Nephron progenitor cell (in vitro differentiated cells): ENCODE results near the gene POU6F2.

Experiments
- DNase-seq: peaks from one replicate; pipeline ENCODE4 v3.0.0; 2021
- H3K27ac Mint-ChIP-seq: 2 replicates; pipeline ENCODE4 v1.8.0; 2021; ENCODE audit warnings: mild to moderate bottlenecking, moderate library complexity, mixed read lengths
- H3K27me3 Mint-ChIP-seq: 2 replicates; pipeline ENCODE4 v1.8.0; 2021; ENCODE audit warnings: mild to moderate bottlenecking, low read depth, mixed read lengths; ENCODE audit not compliant: poor library complexity
- H3K36me3 Mint-ChIP-seq: 2 replicates; pipeline ENCODE4 v1.8.0; 2021; ENCODE audit warnings: low read depth, mixed read lengths
- H3K4me1 Mint-ChIP-seq: 2 replicates; pipeline ENCODE4 v1.8.0; 2021; ENCODE audit warnings: mixed read lengths
- H3K4me3 Mint-ChIP-seq: 2 replicates; pipeline ENCODE4 v1.8.0; 2021; ENCODE audit warnings: mild to moderate bottlenecking, moderate library complexity, mixed read lengths
- H3K9me3 Mint-ChIP-seq: 2 replicates; pipeline ENCODE4 v1.8.0; 2021; ENCODE audit warnings: mild to moderate bottlenecking, moderate library complexity, mixed read lengths
- TF ChIP-seq, protein P1 (sequence below): fragments of 200-600 bp; sonication (generic); IDR thresholded peaks from 2 replicates; pipeline ENCODE4 v1.5.0; 2021; ENCODE audit warnings: antibody characterized with exemption

Gene POU6F2

DNA sequence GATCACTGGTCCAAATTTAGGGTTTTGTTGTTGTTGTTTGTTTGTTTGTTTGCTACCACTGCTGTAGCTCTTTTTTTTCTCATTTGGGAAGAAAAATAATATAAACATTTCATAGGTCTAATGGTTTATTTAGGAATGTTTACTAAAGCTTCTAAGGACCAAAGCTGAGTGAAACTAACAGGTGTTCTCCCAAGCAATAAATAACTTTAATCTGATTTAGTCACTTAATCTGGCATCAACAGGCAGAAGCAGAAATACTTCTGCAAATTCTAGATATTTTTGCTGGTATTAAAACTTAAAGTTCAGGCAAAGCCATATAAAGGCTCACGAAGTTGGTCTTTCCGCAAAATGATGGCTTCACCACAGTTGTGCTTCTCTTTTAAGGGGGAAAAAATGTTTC, 444.0 kb downstream of the POU6F2 start:
- Mint-ChIP-seq H3K9me3 (no peaks in the 10 kb centered on the region), H3K27ac (no peak overlapping the region), H3K27me3 (peaks cover 5% of the 10 kb centered on the region), H3K4me1 (no peaks in the 10 kb centered on the region), H3K4me3 (no peak overlapping the region), H3K36me3 (no peaks in the 10 kb centered on the region)
- no peak for DNase-seq
- TF ChIP-seq, protein P1, sequence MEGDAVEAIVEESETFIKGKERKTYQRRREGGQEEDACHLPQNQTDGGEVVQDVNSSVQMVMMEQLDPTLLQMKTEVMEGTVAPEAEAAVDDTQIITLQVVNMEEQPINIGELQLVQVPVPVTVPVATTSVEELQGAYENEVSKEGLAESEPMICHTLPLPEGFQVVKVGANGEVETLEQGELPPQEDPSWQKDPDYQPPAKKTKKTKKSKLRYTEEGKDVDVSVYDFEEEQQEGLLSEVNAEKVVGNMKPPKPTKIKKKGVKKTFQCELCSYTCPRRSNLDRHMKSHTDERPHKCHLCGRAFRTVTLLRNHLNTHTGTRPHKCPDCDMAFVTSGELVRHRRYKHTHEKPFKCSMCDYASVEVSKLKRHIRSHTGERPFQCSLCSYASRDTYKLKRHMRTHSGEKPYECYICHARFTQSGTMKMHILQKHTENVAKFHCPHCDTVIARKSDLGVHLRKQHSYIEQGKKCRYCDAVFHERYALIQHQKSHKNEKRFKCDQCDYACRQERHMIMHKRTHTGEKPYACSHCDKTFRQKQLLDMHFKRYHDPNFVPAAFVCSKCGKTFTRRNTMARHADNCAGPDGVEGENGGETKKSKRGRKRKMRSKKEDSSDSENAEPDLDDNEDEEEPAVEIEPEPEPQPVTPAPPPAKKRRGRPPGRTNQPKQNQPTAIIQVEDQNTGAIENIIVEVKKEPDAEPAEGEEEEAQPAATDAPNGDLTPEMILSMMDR: no peak

DNA sequence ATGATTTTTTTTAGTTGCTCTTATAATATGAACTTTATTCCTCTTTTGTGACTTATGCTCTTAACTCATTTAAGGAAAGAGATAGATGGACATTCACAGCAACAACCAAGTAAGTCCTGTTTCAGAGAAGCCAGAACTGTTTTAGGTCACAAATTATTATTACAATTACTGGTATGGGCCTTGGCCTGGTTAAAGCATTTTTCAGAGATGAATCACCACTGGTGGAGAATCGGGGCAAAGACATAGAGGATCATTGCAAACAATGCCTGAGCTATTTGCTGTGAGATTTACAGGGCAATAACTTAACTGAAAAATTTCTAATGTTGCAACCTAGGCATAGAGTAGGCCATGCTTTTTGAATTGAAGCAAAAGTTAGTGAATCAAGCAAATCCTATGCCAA, 450.5 kb downstream of the POU6F2 start:
- H3K27ac Mint-ChIP-seq: no peak overlapping the region
- no peaks in the 10 kb centered on the region for H3K36me3 Mint-ChIP-seq
- H3K4me1 Mint-ChIP-seq: peaks cover 28% of the 10 kb centered on the region
- TF ChIP-seq, protein P1: no peak
- no peaks in the 10 kb centered on the region for H3K9me3 Mint-ChIP-seq
- no peak overlapping the region for H3K4me3 Mint-ChIP-seq
- peaks cover 5% of the 10 kb centered on the region for H3K27me3 Mint-ChIP-seq
- DNase-seq: no peak

DNA sequence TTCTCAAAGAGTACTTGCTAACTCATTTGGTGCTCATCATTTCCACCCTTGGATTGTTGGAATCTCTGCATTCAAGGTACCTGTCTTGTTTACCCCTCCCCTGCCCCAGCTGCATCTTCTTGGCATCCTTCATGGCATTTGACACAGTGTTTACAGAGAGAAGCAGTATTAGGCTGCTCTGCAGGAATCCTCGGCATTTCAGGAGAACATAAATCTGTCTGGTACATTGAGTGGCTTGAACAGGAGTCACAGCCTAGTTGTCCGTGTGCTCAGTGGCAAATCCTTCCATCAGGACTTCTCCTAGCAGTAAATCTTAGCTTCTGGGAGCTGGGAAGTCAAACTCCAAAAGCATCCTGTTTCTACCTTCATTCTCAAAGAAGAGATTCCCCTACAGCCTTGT, 451.7 kb downstream of the POU6F2 start:
- TF ChIP-seq, protein P1: no peak
- Mint-ChIP-seq H3K27me3 (peaks cover 5% of the 10 kb centered on the region), H3K36me3 (peaks cover 6% of the 10 kb centered on the region), H3K27ac (no peak overlapping the region), H3K4me3 (no peak overlapping the region), H3K4me1 (peaks cover 28% of the 10 kb centered on the region), H3K9me3 (peaks cover 3% of the 10 kb centered on the region)
- no peak for DNase-seq

DNA sequence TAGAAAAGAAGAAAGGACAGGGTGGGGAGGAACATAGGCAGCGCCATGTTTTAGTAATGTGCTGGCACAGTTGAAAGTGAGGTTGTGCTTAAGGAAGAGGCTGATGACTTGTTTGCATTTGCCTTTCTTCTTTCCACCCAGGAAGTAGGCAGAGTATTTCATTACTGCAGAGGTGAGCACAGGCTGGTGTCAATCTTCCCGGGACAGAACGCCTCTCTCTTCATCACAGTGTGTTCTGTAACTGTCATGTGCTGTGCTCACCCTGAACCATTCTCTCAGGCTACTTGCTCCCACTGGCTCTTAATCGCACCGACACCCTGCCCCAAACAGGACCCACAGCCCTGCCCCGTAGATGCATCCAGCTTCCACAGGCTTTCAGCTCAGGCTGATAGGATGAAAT, 452.7 kb downstream of the POU6F2 start:
- H3K4me1 Mint-ChIP-seq: peaks cover 28% of the 10 kb centered on the region
- H3K36me3 Mint-ChIP-seq: peaks cover 15% of the 10 kb centered on the region
- no peak overlapping the region for H3K27ac Mint-ChIP-seq
- peaks cover 10% of the 10 kb centered on the region for H3K9me3 Mint-ChIP-seq
- TF ChIP-seq, protein P1: no peak
- H3K4me3 Mint-ChIP-seq: no peak overlapping the region
- H3K27me3 Mint-ChIP-seq: peaks cover 7% of the 10 kb centered on the region
- no peak for DNase-seq

DNA sequence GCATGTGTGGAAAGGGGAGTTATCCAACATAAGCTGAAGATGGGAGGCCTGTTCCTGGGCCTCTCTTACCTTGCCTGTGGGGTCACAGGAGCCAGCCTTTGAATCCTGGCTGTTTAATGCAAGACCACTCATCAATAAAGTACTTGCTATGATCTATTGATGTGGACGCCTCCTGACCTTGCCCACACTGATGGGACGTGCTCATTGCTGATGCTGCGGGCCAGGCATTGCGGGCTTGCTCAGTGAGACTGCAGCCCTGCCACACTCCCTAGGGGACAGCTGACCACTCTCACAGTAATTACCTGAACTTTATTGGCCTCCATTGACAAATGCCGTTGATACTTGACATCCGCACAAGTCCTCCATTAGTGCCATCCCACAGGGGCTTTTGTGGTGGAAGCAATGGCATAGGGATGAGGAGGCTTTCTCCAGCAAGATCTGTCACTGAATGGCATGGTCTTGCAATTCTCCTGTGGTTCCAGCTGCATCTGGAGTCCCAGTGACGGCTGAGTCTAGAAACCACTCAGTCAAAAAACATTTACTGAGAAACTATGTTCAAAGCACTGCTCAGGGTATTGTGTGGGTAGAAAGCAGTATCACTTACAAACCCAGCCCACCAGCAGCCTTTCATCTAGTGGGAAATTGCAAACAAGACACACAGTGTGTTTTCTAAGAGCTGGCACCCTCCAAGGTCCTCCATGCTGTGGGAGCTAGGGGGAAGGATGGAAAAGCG, 453.4 kb downstream of the POU6F2 start:
- Mint-ChIP-seq H3K27ac (peak overlapping the region; percentile 32), H3K27me3 (peaks cover 3% of the 10 kb centered on the region), H3K4me3 (no peak overlapping the region), H3K36me3 (peaks cover 18% of the 10 kb centered on the region), H3K9me3 (peaks cover 16% of the 10 kb centered on the region), H3K4me1 (peaks cover 28% of the 10 kb centered on the region)
- no peak for DNase-seq
- TF ChIP-seq, protein P1: no peak

DNA sequence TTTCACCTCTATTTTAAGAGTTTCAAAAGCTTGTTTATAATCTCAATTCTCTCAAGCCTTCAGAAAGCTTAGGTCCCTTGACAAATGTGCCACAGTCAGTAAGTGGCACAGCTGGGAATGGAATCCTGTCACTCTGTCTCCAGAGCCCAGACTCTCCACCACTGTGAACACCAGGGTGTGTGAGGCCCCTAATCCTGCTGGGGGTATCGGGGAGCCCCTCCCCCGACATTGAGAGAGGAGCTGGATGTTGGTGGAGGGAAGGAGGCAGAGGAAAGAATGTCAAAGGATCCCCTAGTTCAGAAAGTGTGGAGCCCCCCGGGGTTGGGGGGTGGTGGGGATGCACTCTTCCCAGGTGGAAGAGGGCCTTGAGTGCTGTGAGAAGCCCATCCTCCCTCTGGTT, 454.7 kb downstream of the POU6F2 start:
- DNase-seq: no peak
- Mint-ChIP-seq H3K27ac (no peak overlapping the region), H3K36me3 (peaks cover 18% of the 10 kb centered on the region), H3K27me3 (peaks cover 3% of the 10 kb centered on the region), H3K9me3 (peaks cover 27% of the 10 kb centered on the region), H3K4me1 (peaks cover 28% of the 10 kb centered on the region), H3K4me3 (no peak overlapping the region)
- TF ChIP-seq, protein P1: no peak
